GM19043 (cell line): ENCODE results near the gene NEK11.

ENCODE experiments used
- ATAC-seq: cut with Tn5 transposase; IDR thresholded peaks from one replicate; pipeline ENCODE4 v1.9.1; 2021; ENCODE audit warnings: low read depth; ENCODE audit not compliant: unreplicated experiment

Gene NEK11

DNA sequence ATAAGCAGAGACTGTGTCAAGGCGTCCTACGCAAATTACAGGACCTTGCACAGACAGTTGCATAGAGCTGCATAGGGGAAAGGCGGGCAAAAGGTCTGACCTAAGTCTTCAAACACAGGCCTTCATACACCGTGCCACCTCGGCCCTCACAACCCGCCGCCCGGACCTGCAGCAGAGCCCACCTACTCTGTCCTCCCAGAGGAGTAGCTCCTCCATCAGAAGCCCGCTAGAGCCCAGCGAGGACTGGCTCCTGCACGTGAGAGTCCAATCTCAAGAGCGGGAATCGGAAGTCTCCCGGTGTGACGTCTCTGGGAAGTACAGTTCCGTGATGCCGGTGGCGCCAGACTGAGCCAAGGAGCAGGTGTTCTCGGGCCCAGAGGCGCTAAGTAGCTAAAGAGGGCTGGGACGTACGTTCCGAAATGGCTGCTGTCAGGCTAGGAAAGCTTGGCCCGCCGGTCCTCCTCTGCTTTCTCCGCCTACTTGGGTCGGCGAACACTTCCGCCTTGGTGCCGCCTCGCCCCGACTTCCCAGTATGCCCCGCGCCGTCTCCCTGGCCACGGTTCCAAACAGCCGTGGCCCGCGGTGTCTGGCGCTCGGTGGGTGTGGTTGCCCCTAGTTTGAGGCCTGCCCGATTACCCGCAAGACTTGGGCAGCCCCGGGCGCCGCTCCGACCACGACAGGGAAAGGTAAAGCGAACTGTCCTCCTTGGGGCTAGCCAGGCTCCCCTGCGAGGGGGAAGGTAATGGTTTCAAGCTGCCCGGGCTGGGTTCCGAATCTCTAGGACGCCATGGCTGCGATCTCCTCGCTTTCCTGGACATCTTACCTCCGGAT, at the start of gene NEK11, which contains the start of gene ASTE1:
NEK11 (plus strand) TSS at position 557 of the 831 bp plus-strand sequence. CDS start 2,832 bp downstream, outside the sequence.
ASTE1 (minus strand) TSS at position 505 of the 831 bp plus-strand sequence. CDS start 1,519 bp downstream, outside the sequence.
- peak; percentile 98 for ATAC-seq

DNA sequence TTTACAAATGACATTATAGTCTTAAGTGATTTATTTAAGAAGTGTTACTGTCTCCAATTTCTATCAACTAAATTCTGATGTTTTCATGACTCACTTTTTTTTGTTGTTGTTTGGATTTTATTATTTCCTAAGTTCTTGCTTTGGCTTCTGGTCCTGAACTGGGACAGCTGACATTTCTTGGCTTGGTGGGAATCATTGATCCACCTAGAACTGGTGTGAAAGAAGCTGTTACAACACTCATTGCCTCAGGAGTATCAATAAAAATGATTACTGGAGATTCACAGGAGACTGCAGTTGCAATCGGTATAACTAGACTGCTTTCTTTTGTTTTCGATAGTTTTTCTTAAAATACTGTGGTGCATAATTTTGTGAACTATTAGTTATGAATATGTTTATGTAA, 47.6 kb upstream of the NEK11 start:
- ATAC-seq, result no peak

GRCh38 chr3:130981469-130981868, 45.2 kb upstream of the NEK11 start:
- no peak for ATAC-seq

GRCh38 chr3:130990282-130990681, 36.4 kb upstream of the NEK11 start:
- no peak for ATAC-seq

GRCh38 chr3:130991126-130991525, 35.6 kb upstream of the NEK11 start:
- ATAC-seq, result no peak

DNA sequence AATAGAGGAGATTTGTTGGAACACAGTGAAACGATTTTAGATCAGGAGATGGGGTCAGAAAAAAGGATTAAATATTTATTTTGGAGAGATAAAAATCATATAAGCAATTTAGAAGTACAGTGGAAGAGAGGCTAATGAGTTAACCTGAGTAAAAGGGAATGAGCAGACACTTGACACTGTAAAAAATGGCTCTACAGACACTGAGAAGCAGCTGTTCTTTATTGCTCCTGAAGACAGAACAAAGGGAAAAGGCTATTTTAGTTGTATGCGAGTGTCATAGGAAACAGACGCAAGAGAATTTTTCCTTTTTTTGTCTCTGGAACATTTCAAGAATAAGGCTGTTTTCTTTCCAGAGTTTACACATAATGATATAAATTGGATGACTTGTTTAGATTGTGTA, 34.3 kb upstream of the NEK11 start:
- no peak for ATAC-seq

DNA sequence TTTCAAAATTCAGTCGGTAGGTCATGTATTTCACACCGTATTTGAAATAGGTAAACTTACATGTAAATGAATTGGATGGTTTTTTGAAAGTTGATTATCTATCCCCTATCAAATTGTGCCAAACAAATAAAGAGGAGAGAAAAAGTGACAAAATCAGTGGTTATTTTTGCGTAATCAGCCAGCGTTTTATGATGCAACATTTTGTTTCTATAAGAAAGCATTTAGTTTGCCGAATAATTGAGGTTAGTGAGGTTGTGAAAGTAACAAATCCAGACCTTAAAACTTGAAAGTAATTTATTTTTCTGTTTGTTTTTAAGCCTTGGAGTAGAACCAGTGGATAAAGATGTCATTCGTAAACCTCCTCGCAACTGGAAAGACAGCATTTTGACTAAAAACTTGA, 29.4 kb upstream of the NEK11 start:
- ATAC-seq, result no peak

- ATAC-seq, result no peak
Observed at GRCh38 chr3:131001071-131001470, 25.6 kb upstream of the NEK11 start.

DNA sequence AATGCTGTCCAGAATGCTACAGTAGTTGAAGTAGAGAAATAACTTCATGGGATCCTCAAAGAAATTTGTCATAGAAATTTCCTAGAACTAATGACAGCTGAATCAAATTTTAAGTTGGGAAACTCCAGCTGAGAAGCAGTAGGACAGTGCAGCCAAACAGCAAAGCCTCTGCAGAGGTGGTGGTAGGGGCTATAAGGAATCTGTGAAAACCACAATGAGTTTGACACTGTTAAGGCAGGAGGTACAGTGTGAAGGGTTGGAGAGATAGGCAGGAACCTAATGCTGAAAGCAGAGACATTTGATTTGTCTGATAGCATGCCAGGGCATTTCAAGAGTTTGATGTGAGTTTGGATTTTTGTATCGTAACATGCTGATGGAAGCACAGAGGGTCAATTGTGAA, 22.1 kb upstream of the NEK11 start:
- ATAC-seq, result no peak

DNA sequence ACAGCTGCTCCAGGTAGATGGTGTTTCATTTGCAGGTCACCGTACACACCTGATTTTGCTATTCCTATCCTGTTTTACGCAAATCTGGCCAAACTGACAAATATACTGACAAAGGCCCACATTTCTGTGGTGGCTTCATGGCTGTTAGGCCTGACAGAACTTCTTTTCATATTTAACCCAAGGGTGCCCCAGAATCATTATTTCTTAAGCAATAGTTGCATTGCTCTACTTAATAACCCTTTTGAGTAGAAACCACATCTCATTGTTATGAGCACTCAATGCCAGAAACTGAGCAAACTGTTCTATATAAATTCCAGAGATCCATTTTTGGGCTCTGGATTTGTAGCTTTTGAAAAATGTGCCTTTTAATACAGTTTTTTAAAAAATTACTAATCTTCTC, 19.4 kb upstream of the NEK11 start:
- no peak for ATAC-seq

GRCh38 chr3:131007782-131008181, 18.9 kb upstream of the NEK11 start:
- ATAC-seq, result no peak

DNA sequence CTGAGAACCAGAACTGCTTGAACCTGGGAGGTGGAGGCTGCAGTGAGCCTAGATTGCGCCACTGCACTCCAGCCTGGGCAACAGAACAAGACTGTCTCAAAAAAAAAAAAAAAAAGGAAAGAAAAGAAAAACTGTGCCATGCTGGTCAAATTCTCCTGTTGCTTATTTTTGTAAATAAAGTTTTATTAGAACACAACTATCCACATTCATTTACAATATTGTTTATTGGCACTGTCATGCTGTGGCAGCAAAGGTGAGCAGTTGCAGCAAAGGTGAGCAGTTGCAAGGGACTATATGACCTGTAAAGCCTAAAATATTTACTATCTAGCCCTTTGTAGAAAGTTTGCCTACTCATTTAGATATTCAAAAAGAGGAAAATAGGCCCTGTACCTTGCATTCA, 18.4 kb upstream of the NEK11 start:
- ATAC-seq, result no peak

DNA sequence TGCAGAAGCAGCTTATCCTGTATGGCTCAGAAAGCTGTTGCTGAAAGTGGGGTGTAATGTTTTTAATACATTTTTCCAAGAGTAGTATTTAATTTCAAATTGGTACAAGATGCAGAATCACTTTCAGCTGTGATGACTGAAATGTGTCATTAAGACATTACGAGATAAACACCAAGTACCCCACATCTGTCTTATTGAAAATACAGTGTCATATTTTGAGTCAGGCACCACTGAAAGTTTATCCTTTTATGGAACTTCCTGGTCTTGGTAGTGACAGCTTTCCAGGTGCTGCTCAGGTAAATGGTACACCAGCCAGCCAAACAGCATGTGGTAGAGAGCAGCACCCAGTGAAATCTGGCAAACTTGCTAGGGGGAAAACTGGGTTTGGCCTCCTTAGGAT, 17.0 kb upstream of the NEK11 start:
- no peak for ATAC-seq

GRCh38 chr3:131018970-131019369, 7.7 kb upstream of the NEK11 start:
- ATAC-seq, result no peak

GRCh38 chr3:131020122-131020693, 6.5 kb upstream of the NEK11 start:
- no peak for ATAC-seq

DNA sequence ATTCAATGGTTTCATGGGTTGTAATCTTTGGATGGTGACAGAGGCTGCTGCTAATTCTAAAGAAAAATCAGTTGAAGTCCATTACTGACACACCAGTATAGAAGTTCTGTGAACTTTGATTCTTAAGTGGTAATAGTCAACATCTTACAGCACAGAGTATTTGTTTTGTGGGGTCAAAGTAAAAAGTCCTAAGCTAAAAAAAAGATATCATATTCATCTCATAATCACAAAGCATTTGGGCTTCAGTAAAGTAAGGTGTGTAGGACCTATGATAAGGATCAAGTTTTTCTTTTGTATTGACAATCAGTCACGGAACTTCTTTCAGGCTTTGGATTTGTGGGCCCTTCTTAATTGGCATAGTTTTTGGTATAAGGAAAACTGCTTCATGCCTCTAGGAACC, 1.1 kb upstream of the NEK11 start:
- no peak for ATAC-seq

GRCh38 chr3:131028844-131029243, 2.2 kb downstream of the NEK11 start:
- no peak for ATAC-seq

GRCh38 chr3:131031660-131032059, 5.0 kb downstream of the NEK11 start:
- ATAC-seq, result no peak

GRCh38 chr3:131033480-131034080, 6.9 kb downstream of the NEK11 start:
- no peak for ATAC-seq

- no peak for ATAC-seq
Observed at GRCh38 chr3:131036200-131036816, 9.6 kb downstream of the NEK11 start.

DNA sequence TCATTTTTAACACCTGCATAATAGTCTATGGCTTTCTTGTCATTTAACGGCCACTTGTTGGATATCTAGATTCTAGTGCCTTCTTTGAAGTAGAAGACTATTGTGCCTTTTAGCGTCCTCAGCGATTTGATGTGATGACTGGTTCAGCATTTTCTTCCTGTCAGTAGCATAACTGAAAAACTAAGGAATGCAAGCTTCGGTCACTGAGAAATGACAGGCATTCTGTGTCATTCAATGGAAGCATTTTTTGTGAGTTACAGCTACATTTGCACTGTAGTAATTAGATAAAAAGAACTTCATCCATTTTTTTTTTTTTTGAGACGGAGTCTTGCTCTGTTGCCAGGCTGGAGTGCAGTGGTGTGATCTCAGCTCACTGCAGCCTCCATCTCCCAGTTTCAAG, 10.3 kb downstream of the NEK11 start:
- no peak for ATAC-seq
